GM21529 (cell line): ENCODE measurements around the gene RARA.
"Not testable (repeated sequence)": the region's sequence is repeated elsewhere in the genome, so short reads cannot be mapped to it uniquely, and the experiment has no call there.

ENCODE experiments used
- ATAC-seq: cut with Tn5 transposase; IDR thresholded peaks from one replicate; pipeline ENCODE4 v1.9.1; 2021; ENCODE audit not compliant: unreplicated experiment

The RARA gene

DNA sequence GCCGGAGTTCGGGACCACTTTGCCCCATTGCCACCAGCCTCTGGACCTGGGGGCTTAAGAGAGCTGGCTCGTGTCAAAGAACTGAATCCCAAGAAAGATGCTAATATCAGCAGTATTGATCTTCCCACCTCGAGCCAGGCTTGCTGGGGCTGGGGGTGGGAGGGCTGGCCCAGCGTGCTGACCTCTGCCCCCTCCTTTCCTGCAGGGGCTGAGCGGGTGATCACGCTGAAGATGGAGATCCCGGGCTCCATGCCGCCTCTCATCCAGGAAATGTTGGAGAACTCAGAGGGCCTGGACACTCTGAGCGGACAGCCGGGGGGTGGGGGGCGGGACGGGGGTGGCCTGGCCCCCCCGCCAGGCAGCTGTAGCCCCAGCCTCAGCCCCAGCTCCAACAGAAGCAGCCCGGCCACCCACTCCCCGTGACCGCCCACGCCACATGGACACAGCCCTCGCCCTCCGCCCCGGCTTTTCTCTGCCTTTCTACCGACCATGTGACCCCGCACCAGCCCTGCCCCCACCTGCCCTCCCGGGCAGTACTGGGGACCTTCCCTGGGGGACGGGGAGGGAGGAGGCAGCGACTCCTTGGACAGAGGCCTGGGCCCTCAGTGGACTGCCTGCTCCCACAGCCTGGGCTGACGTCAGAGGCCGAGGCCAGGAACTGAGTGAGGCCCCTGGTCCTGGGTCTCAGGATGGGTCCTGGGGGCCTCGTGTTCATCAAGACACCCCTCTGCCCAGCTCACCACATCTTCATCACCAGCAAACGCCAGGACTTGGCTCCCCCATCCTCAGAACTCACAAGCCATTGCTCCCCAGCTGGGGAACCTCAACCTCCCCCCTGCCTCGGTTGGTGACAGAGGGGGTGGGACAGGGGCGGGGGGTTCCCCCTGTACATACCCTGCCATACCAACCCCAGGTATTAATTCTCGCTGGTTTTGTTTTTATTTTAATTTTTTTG lies 47.1 kb downstream of the RARA start:
- ATAC-seq: no peak

DNA sequence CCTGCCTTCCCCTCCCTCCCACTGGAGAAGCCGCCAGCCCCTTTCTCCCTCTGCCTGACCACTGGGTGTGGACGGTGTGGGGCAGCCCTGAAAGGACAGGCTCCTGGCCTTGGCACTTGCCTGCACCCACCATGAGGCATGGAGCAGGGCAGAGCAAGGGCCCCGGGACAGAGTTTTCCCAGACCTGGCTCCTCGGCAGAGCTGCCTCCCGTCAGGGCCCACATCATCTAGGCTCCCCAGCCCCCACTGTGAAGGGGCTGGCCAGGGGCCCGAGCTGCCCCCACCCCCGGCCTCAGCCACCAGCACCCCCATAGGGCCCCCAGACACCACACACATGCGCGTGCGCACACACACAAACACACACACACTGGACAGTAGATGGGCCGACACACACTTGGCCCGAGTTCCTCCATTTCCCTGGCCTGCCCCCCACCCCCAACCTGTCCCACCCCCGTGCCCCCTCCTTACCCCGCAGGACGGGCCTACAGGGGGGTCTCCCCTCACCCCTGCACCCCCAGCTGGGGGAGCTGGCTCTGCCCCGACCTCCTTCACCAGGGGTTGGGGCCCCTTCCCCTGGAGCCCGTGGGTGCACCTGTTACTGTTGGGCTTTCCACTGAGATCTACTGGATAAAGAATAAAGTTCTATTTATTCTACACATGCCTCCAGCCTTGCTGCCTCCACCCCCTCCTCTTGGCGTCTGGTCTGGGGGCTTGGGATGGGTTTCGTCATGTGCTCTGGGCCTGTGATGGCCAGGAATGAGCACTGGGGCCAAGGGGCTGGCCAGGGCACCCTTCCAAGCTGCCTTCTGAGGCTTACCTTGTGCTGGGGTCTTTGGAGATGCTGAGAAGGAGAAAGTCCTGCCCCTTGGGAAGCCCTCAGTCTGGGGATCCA lies 48.3 kb downstream of the RARA start:
- ATAC-seq: no peak

DNA sequence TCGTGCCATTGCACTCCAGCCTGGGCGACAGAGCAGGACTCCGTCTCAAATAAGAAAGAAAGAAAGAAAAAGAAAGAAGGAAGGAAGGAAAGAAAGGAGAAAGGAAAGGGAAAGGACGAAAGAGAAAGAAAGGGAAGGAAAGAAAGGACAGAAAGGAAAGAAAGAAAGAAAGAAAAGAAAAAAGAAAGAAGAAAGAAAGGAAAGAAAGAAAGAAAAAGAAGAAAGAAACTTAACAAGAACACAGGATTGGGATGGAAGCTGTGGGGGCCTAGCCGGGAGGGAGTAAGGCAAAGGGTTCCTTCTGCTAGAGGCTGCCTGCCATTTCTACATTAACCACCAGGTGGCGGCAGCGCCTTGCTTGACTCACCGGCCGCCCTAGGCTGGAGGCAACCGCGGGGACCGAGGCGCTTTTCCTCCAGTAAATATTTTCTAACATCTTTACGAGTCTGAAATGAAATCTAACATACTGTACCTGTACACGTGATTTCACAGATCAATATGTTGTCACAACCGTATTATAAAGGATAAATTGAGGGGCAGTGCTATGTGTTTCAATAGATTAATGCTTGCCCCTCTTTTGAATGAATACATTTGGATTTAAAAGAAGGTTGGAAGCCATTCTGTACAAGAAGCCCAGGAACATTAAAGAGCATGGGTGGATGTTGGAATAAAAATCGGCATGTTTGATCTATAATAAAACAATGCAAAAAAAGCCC lies 49.5 kb downstream of the RARA start:
- ATAC-seq: no peak

DNA sequence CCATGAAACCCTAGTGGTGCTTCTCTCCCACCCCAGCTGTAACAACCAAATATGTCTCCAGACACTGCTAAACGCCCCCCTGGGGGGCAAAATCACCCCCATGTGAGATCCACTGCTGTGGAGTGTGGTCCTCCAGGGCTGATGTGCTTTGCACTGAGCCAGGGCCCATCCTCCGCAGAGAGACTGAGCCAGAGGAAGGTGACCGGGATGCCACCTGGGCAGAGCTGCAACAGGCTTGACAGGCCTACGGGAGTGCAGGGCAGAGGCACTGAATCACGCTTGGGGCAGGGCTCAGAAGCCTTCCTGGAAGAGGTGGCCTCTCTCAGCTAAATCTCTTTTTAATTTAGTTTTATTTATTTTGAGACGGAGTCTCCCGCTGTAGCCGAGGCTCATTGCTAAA lies 51.1 kb downstream of the RARA start:
- no peak for ATAC-seq

DNA sequence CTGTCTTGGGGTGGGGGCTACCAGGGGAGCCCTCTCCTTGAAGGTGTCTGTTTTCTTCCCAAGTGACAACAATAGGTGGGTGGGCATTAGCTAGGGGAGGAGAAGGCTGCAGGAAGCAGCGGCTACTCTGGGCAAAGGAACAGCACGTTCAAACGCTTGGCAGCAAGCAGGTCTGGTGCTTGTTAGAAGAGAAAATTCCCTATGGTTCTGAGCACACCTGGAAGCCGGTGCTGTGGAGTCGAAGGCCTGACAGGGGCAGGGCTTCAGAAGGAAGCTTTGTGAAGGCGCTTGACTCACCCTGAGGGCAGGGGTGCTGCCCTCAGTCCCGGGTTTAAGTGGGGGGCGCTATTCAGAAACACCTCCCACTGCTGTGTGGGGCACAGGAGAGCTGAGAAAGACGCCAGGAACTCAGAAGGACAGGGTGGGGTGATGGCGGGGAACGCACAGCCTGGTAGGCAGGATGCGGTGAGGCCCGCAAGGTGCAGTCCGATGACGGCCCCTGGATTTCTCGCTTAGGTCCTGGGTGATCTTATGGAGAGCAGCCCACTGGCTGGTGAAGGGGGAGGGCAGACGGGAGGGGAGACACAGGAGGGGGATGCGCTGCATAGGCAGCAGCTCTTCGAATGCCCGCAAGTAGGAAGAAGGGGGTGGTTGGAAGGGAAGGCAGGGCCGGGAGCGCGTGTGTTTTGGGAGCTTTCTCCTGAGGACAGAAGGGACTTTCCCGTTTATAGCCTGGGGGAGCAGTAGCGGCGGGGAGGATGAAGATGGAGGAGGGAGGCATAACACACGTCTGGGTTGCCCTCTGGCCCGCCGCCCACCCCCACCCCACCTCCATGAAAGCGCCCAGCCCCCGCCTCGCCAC lies 52.3 kb downstream of the RARA start:
- ATAC-seq: no peak

DNA sequence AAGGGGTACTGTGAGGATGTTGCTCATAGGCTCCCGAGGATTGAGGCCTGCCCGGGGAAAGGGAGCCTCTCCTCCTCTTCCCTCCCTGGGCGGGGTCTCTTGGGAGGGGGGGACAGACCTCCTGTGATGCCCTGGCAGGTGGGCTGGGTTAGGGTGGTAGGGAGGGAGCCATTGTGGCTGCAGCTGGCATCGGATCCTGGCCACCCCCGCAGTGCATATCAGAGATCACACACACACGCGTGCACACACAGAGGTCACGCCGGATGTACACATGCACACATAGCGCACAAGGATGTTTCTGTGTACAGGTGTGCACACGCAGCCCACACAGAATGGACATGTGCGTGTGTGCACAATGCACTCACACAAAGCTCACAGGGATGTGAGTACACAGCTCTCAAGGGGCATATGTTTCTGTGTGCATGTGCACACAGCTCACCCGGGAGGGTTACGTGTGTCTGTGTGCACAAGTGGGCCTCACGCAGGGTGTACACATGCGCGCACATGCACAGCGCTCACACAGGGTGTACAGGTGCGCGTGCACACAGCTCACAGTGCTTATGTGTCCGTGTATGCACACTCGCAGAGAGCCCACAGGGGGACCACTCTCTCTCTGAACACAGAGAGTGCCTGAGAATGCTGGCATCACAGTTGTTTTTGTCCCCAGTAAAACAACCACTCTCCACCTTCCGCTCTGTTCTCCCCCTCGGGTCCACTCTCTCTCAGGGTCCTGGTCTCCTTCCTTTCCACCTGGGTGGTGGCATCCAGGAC lies 53.1 kb downstream of the RARA start:
- no peak for ATAC-seq

DNA sequence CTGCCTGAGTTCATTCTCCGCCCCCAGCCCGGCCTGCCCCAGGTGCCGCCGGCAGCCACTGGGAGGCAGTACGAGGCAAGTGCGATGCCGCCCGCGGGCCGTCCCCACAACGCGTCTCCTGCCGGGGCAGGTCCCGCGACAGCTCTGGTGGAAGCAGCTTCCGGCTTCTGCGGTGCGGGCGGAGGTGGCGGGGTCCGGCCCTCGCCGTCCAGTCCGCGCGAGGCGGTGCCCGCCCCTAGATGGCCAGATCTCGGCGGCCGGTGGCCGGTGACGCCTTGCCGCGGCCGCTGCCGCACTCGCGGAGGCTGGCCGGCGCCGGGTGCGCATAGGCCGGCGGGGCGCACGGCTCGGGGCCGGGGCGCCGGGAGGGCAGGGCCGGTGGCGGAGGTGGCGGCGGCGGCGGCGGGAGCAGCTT lies 53.7 kb downstream of the RARA start:
- ATAC-seq: peak; percentile 69

DNA sequence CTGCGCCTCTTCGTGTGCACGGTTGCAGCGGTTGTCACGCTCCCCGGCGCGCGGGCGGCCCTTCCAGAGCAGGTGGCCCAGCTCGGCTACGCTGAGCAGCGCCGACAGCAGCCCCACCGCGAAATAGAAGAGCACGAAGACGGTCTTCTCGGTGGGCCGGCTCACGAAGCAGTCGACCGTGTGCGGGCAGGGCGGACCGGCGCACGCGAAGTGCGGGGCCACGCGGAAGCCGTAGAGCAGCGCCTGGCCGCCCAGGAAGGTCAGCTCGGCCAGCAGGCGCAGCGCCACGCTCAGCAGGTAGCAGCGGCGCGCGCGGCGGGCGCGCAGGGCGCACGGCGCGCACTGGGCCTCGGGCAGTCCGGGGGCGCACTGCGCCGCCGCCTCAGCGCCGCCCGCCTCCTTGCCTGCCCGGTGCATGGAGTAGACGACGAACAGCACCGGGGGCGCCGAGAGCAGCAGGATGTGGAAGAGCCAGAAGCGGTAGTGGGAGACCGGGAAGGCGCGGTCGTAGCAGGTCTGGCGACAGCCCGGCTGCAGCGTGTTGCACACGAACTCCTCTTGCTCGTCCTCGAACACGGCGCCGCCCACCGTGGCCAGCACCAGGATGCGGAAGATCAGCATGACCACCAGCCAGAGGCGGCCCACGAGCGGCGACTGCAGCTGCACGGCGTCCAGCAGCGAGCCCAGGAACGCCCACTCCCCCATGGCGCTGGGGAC lies 54.3 kb downstream of the RARA start:
- peak; percentile 23 for ATAC-seq

DNA sequence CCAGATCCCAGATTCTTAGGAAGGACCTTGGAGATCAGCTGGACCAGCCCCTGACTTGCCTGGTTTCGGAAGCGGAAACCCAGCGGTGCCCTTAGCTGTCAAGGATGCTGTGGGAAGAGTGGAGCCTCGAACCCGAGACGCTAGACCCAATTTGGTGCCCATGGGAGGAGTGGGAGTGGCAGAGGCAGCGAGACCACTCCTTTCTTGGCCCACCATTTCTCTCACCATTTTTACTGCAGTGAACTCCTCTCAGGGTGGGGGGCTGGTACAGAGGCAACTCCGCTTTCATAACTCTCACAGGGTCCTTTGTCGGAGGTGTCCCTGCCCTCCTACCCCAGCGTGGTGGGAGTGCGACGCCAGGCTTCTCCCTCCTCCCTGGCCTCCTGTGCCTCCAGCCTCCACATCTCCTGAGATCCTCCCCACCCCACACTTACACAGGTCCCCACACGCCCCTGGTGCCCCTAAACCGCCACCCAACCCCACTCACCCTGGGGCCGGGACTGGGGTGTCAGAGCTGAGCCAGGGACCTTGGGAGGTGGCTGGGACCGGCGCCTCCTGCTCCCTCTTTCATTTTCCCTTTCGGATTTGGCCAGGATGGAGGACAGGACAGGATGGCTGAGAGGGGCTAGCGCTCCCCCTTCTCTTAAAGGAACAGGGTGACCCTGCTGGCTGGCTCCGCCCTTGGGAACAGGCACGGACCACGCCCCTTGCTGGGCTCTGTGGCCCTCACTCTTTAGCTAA lies 55.3 kb downstream of the RARA start, which contains the start of gene GJD3:
Gene GJD3 (minus strand): TSS at position 617 of the 741 bp plus-strand sequence. CDS start 922 bp downstream, outside the sequence.
- ATAC-seq: no peak

DNA sequence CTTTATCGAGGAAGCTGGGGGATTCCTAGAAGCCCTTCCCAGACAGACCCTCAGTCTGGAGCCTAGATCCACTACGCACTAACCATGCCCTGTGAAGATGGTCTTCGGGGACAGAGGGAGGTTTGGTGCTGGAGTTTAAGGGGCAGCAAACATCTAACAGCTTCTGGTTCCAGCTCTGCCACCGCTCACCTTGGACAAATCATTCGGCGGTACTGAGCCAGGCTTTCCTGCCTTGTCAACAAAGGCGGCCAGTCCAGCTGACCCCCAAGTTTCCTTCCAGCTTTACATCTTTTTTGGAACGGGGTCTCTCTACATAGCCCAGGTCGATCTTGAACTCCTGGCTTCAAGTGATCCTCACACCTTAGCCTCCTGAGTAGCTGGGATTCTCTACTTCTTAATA lies 55.9 kb downstream of the RARA start:
- ATAC-seq: no peak

DNA sequence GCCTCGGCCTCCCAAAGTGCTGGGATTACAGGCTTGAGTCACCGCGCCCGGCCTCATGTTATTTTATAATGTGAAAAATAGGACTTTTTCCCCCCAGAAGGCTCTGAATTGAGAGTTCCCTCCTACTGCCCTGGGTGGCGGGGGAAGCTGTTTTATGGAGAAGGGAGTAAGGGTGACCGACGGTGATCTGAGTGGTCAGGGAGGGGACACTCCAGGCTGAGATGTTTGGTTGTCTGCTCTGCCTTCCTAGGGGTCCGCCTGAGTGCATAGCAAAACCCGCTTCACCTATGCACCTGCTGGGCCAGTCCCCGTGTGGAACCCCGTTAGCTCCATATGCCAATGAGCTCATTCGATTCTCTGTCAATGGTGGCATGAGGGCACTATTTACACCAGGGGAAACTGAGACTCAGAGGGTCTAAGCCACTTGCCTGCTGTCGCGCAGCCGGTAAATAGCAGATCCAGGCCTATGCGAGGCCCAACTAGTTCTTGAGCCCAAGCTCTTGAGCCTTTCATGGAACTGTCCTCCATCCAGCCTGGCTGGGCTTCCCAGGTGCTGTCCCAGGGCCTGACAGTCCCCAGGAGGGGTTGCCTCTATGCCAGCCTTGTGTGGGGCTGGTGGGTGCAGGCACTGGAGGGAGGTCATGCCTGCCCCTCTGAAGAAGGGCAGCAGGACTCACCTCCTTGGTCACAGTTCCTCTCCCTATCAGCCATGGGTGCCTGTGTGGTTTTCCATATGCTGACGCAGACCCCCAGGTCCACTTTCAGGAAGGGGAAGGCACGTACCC lies 57.3 kb downstream of the RARA start:
- no peak for ATAC-seq

DNA sequence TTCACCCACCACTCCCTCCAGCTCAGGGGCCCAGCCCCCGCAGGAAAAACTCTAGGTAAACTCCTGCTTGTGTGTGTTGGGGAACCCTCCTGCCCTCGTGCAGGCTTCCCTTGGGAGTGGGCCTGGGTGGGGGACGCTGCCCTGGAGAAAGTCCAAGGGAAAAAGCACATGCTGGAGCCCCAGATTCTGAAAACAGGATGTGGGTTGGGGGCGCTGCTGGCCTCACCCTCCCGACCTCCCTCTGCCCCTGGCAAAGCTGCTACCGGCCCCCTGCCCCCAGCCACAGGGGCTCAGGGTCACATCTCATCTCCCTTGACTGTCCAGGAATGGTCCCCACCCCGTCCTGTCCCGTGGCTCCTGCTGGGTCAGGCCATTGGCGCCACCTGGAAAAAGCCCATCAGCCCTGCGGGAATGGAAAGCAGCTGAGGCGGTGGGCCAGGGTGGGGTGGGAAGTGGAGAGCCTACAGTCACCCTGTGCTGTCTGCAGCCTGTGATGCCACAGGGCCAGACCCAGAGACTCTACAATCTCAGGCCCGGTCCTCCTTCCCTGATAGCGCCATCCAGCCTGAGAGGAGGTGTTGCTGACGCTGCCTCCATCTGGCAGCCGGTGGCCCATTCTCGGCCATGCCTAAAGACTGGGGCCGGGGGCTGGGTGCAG lies 58.0 kb downstream of the RARA start:
- ATAC-seq: no peak

DNA sequence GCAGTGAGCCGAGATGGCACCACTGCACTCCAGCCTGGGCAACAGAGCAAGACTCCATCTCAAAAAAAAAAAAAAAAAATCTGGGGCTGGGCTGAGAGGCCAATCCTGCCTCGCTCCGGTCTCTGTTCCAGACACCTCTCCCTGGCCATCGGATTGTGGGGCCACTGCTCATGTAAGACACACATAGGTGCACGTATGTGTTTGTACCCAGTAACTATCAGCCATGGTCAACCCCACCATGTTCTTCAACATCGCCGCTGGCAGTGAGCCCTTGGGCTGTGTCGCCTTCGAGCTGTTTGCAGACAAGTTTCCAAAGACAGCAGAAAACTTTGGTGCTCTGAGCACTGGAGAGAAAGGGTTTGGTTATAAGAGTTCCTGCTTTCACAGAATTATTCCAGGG lies 58.7 kb downstream of the RARA start:
- not testable (repeated sequence) for ATAC-seq

DNA sequence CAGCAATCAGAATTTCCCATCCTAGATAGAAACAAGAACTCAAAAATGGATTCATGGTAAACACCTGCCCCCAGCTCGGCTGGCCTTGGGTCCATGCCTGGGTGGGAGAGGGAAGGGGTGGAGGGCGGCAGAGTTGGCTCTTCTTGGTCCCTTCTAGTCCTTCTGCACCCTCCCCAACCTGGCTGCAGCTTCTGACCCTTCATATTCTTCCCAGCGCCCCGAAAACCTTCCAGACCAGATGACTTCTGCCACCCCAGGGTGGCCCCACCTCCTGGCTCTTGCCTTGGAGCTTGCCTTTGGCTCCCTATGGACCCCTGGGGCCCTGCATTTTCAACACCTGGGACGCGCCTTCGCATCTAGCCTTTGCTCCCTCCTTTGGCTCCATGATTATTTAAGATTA lies 60.9 kb downstream of the RARA start:
- no peak for ATAC-seq

DNA sequence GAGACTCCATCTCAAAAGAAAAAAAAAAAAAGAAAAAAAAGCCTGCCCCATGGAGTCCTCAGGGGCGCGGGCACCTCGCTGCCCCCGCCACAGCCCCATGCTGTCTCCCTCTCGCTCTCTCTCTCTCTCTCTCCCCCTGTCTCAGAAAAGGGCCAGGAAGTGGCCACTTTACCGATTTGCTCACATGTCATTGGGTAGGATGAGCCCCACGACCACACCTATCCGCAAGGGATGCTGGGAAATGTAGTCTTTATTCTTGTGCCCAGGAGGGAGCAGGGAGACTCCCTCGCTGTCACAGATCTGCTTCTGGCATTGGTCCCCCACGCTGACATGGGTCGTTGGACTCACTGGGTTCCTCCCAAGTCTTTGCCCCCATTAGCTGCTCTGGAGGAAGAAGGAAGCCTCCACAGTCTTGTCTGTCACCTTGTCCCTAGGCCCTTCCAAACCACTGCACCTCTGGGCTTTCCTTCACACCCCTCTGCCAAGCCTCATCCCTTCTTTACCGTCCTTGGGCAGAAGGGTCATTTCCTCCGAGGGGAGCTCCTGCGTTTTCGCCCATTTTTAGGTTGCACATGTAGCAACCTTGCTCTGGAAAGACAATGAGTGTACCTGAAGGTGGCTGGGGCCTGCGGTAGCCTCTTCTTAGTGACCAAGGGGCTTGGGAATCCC lies 62.4 kb downstream of the RARA start:
- ATAC-seq: no peak

DNA sequence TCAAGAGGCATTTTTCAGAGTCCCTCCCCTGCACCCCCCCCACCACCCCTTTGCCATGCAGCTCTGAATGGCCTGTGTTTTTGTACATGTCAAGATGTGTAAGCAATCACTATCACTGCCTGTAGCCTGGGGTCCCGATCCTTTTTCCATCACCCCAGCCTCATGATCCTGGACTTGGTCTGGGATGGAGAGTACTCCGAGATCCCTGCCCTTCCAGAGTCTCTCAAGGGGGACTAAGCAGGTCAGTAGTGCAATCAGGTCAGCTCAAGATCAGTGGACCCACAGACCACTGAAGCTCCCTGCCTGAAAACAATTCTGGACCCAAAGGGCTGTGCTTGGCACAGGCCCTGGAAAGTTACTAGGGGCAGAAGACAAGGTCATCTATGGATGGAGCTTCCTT lies 63.1 kb downstream of the RARA start:
- ATAC-seq: no peak
